Fibroblast of peridontal ligament (primary cell): ENCODE data around the gene PCYT1A.
"Not testable (repeated sequence)": the region's sequence is repeated elsewhere in the genome, so short reads cannot be mapped to it uniquely, and the experiment has no call there.

Source experiments
- DNase-seq: peaks from one replicate; pipeline ENCODE4 v3.0.0-alpha.2; 2010; ENCODE audit errors: extremely low read depth

The PCYT1A gene

DNA sequence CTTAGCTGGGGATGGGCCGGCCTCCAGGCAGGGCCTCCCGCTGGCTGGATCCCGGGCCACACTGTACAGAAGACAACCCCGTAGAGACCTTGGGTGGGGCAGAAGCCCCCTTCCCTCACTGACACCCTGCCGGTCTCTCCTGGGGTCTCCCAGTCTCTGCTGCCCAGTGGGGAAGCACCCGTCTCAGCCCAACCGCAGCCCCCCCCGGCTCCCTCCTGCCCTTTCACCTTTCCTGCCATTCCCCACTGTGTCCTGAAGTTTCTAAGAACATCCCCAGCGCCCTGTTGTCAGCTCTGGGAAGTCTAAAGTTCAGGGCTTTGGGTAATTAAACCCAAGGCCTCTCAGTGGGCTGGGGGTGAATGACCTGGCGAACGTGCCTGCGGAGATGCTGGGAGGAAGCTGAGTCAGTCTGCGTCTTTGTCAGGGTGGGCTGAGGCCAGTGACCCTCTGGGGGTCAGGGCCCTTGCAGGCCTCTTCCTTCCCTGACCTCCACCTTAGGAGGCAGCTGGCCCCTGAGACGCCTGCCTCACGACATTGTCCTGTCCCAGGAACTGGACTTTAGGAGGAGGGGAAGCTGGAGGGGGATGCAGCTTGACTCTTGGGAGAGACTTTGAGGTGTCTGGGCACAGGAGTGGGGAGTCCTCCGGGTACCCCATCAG is 72.6 kb downstream of the PCYT1A start:
- no peak for DNase-seq

- DNase-seq, result no peak
Measured at GRCh38 chr3:196210673-196211556, 76.6 kb downstream of the PCYT1A start, which contains the start of gene ZDHHC19. ZDHHC19 (minus strand) TSS chr3:196211400; CDS start chr3:196211315, 85 bp downstream.

- not testable (repeated sequence) for DNase-seq
Measured at GRCh38 chr3:196209944-196210672, 77.4 kb downstream of the PCYT1A start.

DNA sequence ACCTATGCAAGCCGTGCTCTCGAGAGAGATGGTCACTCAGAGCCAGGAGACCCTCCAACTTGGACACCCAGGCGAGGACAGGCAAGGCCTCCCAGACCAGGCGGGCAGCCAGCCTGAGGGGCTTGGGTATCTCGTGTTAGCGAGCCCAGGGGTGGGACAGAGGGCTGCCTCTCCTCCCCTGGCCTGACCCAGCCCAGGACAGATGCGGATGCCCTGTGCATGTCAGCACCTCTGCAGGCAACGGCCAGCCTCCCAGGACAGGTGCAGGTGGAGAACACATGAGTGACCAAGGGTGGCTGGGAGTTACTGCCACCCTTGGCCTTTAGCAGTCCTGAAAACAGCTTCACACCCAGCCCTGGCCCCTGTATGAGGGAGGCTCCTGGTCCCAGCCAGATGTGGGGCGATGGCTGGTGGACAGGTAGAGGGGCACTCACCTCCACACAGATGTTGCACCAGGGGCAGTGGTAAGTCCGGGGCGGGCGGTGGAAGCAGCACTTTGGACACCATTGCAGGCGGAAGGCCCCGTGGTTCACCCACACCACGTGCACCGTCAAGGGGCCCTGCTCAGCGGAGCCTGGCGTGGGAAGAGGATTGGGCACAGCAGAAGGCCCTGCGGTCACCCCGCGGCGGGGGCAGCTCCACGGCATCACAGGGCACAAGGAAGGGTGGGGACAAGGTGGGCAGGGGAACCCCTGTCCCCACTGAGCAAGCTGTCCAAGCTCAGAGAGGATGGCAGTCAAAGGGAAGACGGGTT is 78.4 kb downstream of the PCYT1A start:
- DNase-seq, result no peak

DNA sequence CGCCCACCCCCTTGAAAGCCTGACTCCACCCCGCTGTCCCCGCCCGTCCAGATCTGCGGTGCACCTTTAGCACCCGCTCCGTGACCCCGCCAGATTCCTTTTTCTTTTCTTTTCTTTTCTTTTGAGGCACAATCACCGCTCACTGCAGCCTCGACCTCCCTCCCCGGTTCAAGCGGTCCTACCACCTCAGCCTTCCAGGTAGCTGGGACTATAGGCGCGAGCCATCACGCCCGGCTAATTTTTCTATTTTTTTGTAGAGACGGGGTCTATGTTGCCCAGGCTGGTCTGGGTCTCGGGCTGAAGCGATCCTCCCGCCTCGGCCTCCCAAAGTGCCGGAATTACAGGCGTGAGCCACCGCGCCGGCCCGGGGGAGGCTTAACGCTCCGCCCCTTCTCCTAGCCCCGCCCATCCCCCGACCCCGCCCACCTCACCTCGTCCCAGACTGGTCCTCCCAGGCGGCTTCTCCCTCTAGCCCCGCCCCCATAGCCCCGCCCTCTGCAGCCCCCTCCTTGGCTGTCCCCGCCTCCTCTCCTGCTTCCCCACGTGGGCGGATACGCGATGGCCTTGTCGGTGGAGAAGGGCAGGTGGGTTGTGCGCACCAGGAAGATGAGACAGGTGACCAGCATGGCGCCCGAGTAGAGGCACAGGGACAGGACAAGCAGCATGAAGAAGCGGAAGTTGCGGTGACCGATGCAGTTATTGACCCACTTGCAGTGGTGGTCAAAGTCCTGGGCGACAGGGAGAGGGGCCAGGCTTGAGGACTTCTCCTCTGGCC is 79.5 kb downstream of the PCYT1A start:
- no peak for DNase-seq

GRCh38 chr3:196207159-196207832 is 80.2 kb downstream of the PCYT1A start:
- no peak for DNase-seq

DNA sequence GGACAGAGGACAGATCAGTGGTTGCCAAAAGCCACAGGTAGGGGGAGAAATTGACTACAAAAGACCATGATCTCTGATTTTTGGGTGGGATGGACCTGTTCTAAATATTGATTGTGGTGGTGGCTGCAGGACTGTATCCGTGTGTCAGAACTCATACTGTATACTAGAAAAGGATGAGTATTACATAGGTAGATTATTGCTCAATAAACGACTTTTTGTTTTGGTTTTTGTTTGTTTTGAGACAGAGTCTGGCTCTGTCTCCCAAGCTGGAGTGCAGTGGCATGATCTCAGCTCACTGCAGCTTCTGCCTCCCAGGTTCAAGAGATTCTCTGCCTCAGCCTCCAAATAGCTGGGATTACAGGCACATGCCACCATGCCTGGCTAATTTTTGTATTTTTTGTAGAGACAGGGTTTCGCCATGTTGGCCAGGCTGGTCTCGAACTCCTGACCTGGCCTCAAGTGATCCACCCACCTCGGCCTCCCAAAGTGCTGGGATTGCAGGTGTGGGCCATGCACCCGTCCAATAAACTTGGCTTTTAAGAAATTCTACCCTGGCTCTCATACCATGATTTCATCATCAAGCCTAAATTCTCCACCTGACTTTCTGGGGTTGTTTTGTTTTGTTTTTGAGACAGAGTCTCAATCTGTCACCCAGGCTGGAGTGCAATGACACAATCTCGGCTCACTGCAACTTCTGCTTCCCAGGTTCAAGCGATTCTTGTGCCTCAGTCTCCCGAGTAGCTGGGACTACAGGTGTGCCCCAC is 81.9 kb downstream of the PCYT1A start:
- not testable (repeated sequence) for DNase-seq

- DNase-seq, result no peak
Measured at GRCh38 chr3:196203846-196204245, 83.7 kb downstream of the PCYT1A start.

DNA sequence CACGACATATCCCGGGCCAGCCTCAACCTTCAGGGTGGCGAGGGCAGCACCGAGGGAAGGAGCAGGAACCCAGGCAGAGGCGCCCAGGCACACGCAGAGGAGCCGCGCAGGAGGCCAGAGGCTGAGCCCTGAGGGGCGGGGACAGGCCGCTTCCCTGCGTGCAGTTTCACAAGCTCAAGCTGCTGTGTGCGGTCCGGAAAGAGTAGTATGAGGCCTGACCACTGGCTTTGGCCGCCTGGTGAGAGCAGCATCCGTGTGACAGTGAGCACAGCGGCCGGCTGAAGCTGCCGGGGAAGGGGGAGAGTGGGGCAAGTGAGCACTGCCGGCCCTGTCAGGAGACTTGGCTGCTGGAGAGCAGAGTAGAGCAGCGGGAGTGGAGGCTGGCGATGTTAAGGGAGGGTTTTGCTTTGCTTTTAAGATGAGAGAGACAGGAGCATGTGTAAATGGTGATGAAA is 85.0 kb downstream of the PCYT1A start:
- DNase-seq, result no peak

- no peak for DNase-seq
Measured at GRCh38 chr3:196198771-196199753, 88.5 kb downstream of the PCYT1A start.

- no peak for DNase-seq
Measured at GRCh38 chr3:196198081-196198675, 89.3 kb downstream of the PCYT1A start.

GRCh38 chr3:196197524-196197923 is 90.0 kb downstream of the PCYT1A start:
- no peak for DNase-seq

GRCh38 chr3:196195664-196196265 is 91.8 kb downstream of the PCYT1A start:
- no peak for DNase-seq

DNA sequence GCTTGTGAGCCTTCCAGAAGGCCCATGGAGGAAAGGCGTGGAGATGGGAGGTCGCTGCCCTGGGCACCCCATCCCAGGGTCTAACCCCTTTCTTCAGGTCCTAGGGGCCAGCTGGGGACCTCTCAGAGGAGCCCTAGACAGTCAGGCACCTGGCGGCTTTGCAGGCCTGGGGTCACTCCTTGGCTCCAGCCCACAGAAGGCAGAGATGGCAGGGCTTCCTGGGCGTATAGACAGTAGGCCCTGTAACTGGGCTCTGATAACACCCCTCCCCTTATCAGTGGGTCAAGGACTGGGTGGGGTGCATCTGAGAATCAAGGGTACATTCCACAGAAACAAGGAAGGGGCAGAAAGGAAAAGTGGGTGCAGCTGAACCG is 93.0 kb downstream of the PCYT1A start:
- DNase-seq, result no peak

GRCh38 chr3:196193736-196194541 is 93.6 kb downstream of the PCYT1A start:
- DNase-seq, result no peak

GRCh38 chr3:196193133-196193735 is 94.3 kb downstream of the PCYT1A start:
- DNase-seq, result no peak
